OCI-LY1 (cell line): ENCODE measurements around the gene TFEC.

ENCODE experiments used
- EZH2 ChIP-seq: fragments of 200-600 bp; sonication (generic), shearing (Covaris generic); IDR thresholded peaks from 2 replicates; pipeline ENCODE4 v1.8.0; 2017; ENCODE audit warnings: borderline replicate concordance, mixed run types, mild to moderate bottlenecking, antibody characterized with exemption, low read length, moderate library complexity, mixed read lengths
- TF ChIP-seq, protein P1 (sequence below): fragments of 200-600 bp; sonication (generic), shearing (Covaris generic); IDR thresholded peaks from 2 replicates; pipeline ENCODE4 v1.5.1; 2017; ENCODE audit warnings: mild to moderate bottlenecking, antibody characterized with exemption, low read length, moderate library complexity, mixed read lengths

GRCh38 chr7:115937960-115938359, 92.6 kb downstream of the TFEC start:
- TF ChIP-seq, protein P1, sequence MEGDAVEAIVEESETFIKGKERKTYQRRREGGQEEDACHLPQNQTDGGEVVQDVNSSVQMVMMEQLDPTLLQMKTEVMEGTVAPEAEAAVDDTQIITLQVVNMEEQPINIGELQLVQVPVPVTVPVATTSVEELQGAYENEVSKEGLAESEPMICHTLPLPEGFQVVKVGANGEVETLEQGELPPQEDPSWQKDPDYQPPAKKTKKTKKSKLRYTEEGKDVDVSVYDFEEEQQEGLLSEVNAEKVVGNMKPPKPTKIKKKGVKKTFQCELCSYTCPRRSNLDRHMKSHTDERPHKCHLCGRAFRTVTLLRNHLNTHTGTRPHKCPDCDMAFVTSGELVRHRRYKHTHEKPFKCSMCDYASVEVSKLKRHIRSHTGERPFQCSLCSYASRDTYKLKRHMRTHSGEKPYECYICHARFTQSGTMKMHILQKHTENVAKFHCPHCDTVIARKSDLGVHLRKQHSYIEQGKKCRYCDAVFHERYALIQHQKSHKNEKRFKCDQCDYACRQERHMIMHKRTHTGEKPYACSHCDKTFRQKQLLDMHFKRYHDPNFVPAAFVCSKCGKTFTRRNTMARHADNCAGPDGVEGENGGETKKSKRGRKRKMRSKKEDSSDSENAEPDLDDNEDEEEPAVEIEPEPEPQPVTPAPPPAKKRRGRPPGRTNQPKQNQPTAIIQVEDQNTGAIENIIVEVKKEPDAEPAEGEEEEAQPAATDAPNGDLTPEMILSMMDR = no peak
- TF ChIP-seq EZH2 = no peak
